H9 (cell line): ENCODE results near the gene HSPB8. TPM values are rescaled to one million over a fixed set of nuclear protein-coding genes. Genes with fewer than 3 reads are reported as not detected.

Source experiments
- DNase-seq: peaks from one replicate; pipeline ENCODE4 v3.0.0-alpha.2; 2017
- H2AFZ ChIP-seq: one replicate; pipeline ENCODE4 v1.6.1; 2013; ENCODE audit warnings: mild to moderate bottlenecking, low read length, control low read depth, moderate library complexity
- H2AK5ac ChIP-seq: 2 replicates; pipeline ENCODE4 v1.6.1; 2013; ENCODE audit warnings: low read length, control low read depth, mixed read lengths; ENCODE audit not compliant: insufficient read length
- H2BK120ac ChIP-seq: one replicate; pipeline ENCODE4 v1.6.1; 2013; ENCODE audit warnings: low read depth, mild to moderate bottlenecking, low read length, control low read depth, inconsistent platforms; ENCODE audit not compliant: poor library complexity, severe bottlenecking
- H2BK12ac ChIP-seq: 2 replicates; pipeline ENCODE4 v1.6.1; 2013; ENCODE audit warnings: low read length, control low read depth, mixed read lengths, low read depth; ENCODE audit not compliant: insufficient read length
- H2BK15ac ChIP-seq: 2 replicates; pipeline ENCODE4 v1.6.1; 2013; ENCODE audit warnings: low read depth, low read length, control low read depth
- H2BK20ac ChIP-seq: one replicate; pipeline ENCODE4 v1.6.1; 2013; ENCODE audit warnings: low read depth, mild to moderate bottlenecking, low read length, control low read depth, inconsistent platforms; ENCODE audit not compliant: poor library complexity, severe bottlenecking
- H2BK5ac ChIP-seq: 2 replicates; pipeline ENCODE4 v1.6.1; 2013; ENCODE audit warnings: low read length, control low read depth, mixed read lengths; ENCODE audit not compliant: insufficient read length
- H3K14ac ChIP-seq: 2 replicates; pipeline ENCODE4 v1.6.1; 2013; ENCODE audit warnings: low read length, control low read depth; ENCODE audit not compliant: insufficient read depth
- H3K18ac ChIP-seq: 2 replicates; pipeline ENCODE4 v1.6.1; 2013; ENCODE audit warnings: low read depth, mild to moderate bottlenecking, mixed read lengths, low read length, control low read depth; ENCODE audit not compliant: insufficient read length
- H3K23ac ChIP-seq: 2 replicates; pipeline ENCODE4 v1.6.1; 2013; ENCODE audit warnings: low read length, control low read depth, mixed read lengths, low read depth; ENCODE audit not compliant: insufficient read length
- H3K23me2 ChIP-seq: 2 replicates; pipeline ENCODE4 v1.6.1; 2013; ENCODE audit warnings: low read depth, mild to moderate bottlenecking, mixed read lengths, low read length, control low read depth; ENCODE audit not compliant: insufficient read length, poor library complexity, severe bottlenecking
- H3K27ac ChIP-seq: 2 replicates; pipeline ENCODE4 v1.5.1; 2013; ENCODE audit warnings: low read length, control low read depth, mixed read lengths, low read depth; ENCODE audit not compliant: insufficient read length
- H3K27me3 ChIP-seq: 2 replicates; pipeline ENCODE4 v1.6.1; 2013; ENCODE audit warnings: low read length, control low read depth, inconsistent platforms; ENCODE audit not compliant: insufficient read depth
- H3K4ac ChIP-seq: 2 replicates; pipeline ENCODE4 v1.6.1; 2013; ENCODE audit warnings: low read depth, mild to moderate bottlenecking, control low read depth, inconsistent platforms, low read length, moderate library complexity
- H3K4me1 ChIP-seq: 2 replicates; pipeline ENCODE4 v1.6.1; 2013; ENCODE audit warnings: low read length, control low read depth, inconsistent platforms; ENCODE audit not compliant: insufficient read depth
- H3K4me2 ChIP-seq: 2 replicates; pipeline ENCODE4 v1.6.1; 2013; ENCODE audit warnings: low read length, control low read depth, mixed read lengths; ENCODE audit not compliant: insufficient read length, insufficient read depth
- H3K56ac ChIP-seq: 2 replicates; pipeline ENCODE4 v1.6.1; 2013; ENCODE audit warnings: low read depth, mild to moderate bottlenecking, mixed read lengths, low read length, control low read depth; ENCODE audit not compliant: insufficient read length
- H3K79me1 ChIP-seq: 2 replicates; pipeline ENCODE4 v1.6.1; 2013; ENCODE audit warnings: low read depth, mild to moderate bottlenecking, moderate library complexity, low read length, control low read depth, inconsistent platforms; ENCODE audit not compliant: insufficient read depth, poor library complexity, severe bottlenecking
- H3K79me2 ChIP-seq: 2 replicates; pipeline ENCODE4 v1.6.1; 2013; ENCODE audit warnings: low read length, control low read depth, inconsistent platforms; ENCODE audit not compliant: insufficient read depth
- H3K9ac ChIP-seq: 2 replicates; pipeline ENCODE4 v1.6.1; 2013; ENCODE audit warnings: low read length, control low read depth, mixed read lengths; ENCODE audit not compliant: insufficient read length; ENCODE audit errors: extremely low read depth
- H3K9me3 ChIP-seq: one replicate; pipeline ENCODE4 v1.6.1; 2013; ENCODE audit warnings: low read depth, low read length, inconsistent platforms; ENCODE audit not compliant: control insufficient read depth
- H3T11ph ChIP-seq: one replicate; pipeline ENCODE4 v1.6.1; 2013; ENCODE audit warnings: mild to moderate bottlenecking, low read length, control low read depth, inconsistent platforms
- H4K20me1 ChIP-seq: one replicate; pipeline ENCODE4 v1.6.1; 2013; ENCODE audit not compliant: control insufficient read depth, insufficient read length, insufficient read depth
- H4K5ac ChIP-seq: 2 replicates; pipeline ENCODE4 v1.6.1; 2013; ENCODE audit warnings: low read depth, mild to moderate bottlenecking, mixed read lengths, low read length, control low read depth; ENCODE audit not compliant: insufficient read length
- H4K8ac ChIP-seq: replicated peaks from 2 replicates; pipeline ENCODE4 v1.6.1; 2013; ENCODE audit warnings: low read length, control low read depth, mixed read lengths, low read depth; ENCODE audit not compliant: insufficient read length
- H4K91ac ChIP-seq: 2 replicates; pipeline ENCODE4 v1.6.1; 2013; ENCODE audit warnings: low read depth, mild to moderate bottlenecking, moderate library complexity, mixed read lengths, low read length, control low read depth; ENCODE audit not compliant: insufficient read length
- H3K27ac Mint-ChIP-seq, 3 experiments: 2 replicates in 2 of 3; 3 replicates in 1 of 3; pipeline ENCODE4 v1.8.0; 2020 to 2021; ENCODE audit warnings: mixed read lengths in 3 of 3, mild to moderate bottlenecking in 1 of 3, moderate library complexity in 1 of 3
- H3K27me3 Mint-ChIP-seq: 2 replicates; pipeline ENCODE4 v1.8.0; 2021; ENCODE audit warnings: low read depth, mild to moderate bottlenecking, moderate library complexity, mixed read lengths
- H3K36me3 Mint-ChIP-seq, 3 experiments: 2 replicates in 2 of 3; 3 replicates in 1 of 3; pipeline ENCODE4 v1.8.0; 2020 to 2021; ENCODE audit warnings: low read depth in 3 of 3, mixed read lengths in 3 of 3; ENCODE audit not compliant: insufficient read depth in 1 of 3
- H3K4me1 Mint-ChIP-seq, 2 experiments: 2 replicates each; pipeline ENCODE4 v1.8.0; 2020; ENCODE audit warnings: mixed read lengths in 2 of 2
- H3K4me3 Mint-ChIP-seq, 2 experiments: 2 replicates in 1 of 2; 3 replicates in 1 of 2; pipeline ENCODE4 v1.8.0; 2020 to 2021; ENCODE audit warnings: mild to moderate bottlenecking in 2 of 2, mixed read lengths in 2 of 2, moderate library complexity in 1 of 2
- H3K9me3 Mint-ChIP-seq, 2 experiments: 2 replicates in 1 of 2; 3 replicates in 1 of 2; pipeline ENCODE4 v1.8.0; 2020; ENCODE audit warnings: mild to moderate bottlenecking in 2 of 2, mixed read lengths in 2 of 2, moderate library complexity in 1 of 2
- CTCF ChIP-seq: fragments of 200-600 bp; sonication (generic); conservative IDR thresholded peaks from 3 replicates; pipeline ENCODE4 v1.8.0; 2021; ENCODE audit warnings: antibody characterized with exemption, mild to moderate bottlenecking
- WGBS: extraction: QIAGEN DNeasy Blood & Tissue Kit; methylation state at CpG from one replicate; pipeline ENCODE4 v1.1.7; 2013; ENCODE audit warnings: missing lambda C conversion rate, low lambda C conversion rate, mixed read lengths; ENCODE audit not compliant: insufficient read length; ENCODE audit errors: extremely low coverage; 5-methylcytosine and 5-hydroxymethylcytosine counted together
- total RNA-seq: library from RNA; stranded (reverse); gene quantifications from 2 replicates; pipeline ENCODE4 v1.2.1, GENCODE V29; 2021

HSPB8 gene
- total RNA-seq, 1 experiment from 2014 or later: 3.0 TPM

- no peaks in the 10 kb centered on the region for H3K23me2 ChIP-seq
- H2BK5ac ChIP-seq: no peak overlapping the region
- H3K14ac ChIP-seq: peak overlapping the region; percentile 74
- no peak overlapping the region for H4K91ac ChIP-seq
- no peak overlapping the region for H4K5ac ChIP-seq
- H3K4me2 ChIP-seq: no peak overlapping the region
- H3K9ac ChIP-seq: no peak overlapping the region
- no peak for TF ChIP-seq CTCF
- H3K23ac ChIP-seq: no peak overlapping the region
- H3K9me3 ChIP-seq: no peaks in the 10 kb centered on the region
- H3K4ac ChIP-seq: no peak overlapping the region; the same call in 1 of the 2 replicates
- Mint-ChIP-seq H3K27me3 (no peaks in the 10 kb centered on the region), H3K4me1 (peaks cover 55 to 61% of the 10 kb centered on the region in 2 experiments), H3K36me3 (no peaks in the 10 kb centered on the region), H3K27ac (peak overlapping the region in 2 of 3 experiments; percentile 21 to 92; a peak in 3 of 7 replicates), H3K9me3 (no peaks in the 10 kb centered on the region), H3K4me3 (no peak overlapping the region)
- H2BK15ac ChIP-seq: no peak overlapping the region
- no peak overlapping the region for H3K56ac ChIP-seq
- no peak overlapping the region for H2BK12ac ChIP-seq
- no peaks in the 10 kb centered on the region for H4K20me1 ChIP-seq
- no peaks in the 10 kb centered on the region for H3K79me2 ChIP-seq
- H2AFZ ChIP-seq: no peak overlapping the region
- H3K4me1 ChIP-seq: peaks cover 4% of the 10 kb centered on the region; the same call in 1 of the 2 replicates
- no peak overlapping the region for H4K8ac ChIP-seq
- H3K18ac ChIP-seq: peak overlapping the region; percentile 77
- no peak overlapping the region for H3K27ac ChIP-seq
- H2AK5ac ChIP-seq: no peak overlapping the region
- peak overlapping the region; percentile 83 for H2BK120ac ChIP-seq
- peak; percentile 76 for DNase-seq
- no CpG with 5 or more reads among the region's 6 CpGs for WGBS
- no peaks in the 10 kb centered on the region for H3K27me3 ChIP-seq
- no peak overlapping the region for H2BK20ac ChIP-seq
- no peaks in the 10 kb centered on the region for H3K79me1 ChIP-seq
- peak overlapping the region; percentile 1 for H3T11ph ChIP-seq
Observed at GRCh38 chr12:119208626-119209061, 29.9 kb downstream of the HSPB8 start.
